Epithelial cell of esophagus (primary cell): ENCODE data around the gene SP5.
A peak's percentile ranks its signal among the peaks of the same experiment; 100 is the strongest.
"Not testable (repeated sequence)": the region's sequence is repeated elsewhere in the genome, so short reads cannot be mapped to it uniquely, and the experiment has no call there.

ENCODE experiments used
- DNase-seq: peaks from one replicate; pipeline ENCODE4 v3.0.0; 2010; ENCODE audit warnings: low read depth
- H3K4me3 ChIP-seq: 2 replicates; pipeline ENCODE4 v1.5.1; 2011; ENCODE audit warnings: mild to moderate bottlenecking, low read length, control low read depth
- TF ChIP-seq, protein P1 (sequence below): IDR thresholded peaks from 2 replicates; pipeline ENCODE4 v1.5.1; 2011; ENCODE audit warnings: low read depth, mild to moderate bottlenecking, low read length, control low read depth, inconsistent platforms; ENCODE audit not compliant: insufficient read depth; ENCODE audit errors: missing control alignments

Gene SP5

DNA sequence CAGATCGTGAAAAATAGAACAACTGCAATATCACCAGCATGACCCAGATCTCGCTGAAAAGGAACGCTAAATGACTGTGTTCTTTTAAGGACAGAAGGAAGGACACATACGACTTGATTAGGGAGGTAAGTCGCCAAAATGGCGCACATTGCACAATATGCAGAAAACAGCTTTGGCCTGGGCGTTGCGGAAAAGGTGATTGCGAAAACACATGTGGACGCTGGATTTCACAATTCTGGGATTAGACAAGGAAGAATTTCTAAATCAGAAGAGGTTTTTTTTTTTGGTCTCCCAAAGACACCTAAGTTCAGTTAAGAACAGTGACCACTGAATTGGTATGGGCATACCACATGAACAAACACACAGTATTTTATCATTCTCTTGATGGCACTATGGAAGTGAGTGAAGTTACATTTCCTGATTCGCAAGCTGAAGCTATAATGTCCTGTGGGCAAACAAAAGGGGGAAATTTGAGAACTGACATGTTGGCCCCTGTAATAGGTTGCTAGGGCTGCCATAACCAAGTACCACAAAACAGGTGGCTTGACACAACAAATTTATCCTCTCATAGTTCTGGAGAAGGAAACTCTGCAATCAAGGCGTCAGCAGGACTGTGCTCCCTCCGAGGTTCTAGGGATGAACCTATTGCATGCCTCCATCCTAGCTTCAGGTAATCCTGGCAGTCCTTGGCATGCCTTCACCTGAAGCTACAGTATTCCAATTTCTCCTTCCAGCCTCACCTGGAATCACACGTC is 29.3 kb downstream of the SP5 start:
- no peak overlapping the region for H3K4me3 ChIP-seq
- TF ChIP-seq, protein P1, sequence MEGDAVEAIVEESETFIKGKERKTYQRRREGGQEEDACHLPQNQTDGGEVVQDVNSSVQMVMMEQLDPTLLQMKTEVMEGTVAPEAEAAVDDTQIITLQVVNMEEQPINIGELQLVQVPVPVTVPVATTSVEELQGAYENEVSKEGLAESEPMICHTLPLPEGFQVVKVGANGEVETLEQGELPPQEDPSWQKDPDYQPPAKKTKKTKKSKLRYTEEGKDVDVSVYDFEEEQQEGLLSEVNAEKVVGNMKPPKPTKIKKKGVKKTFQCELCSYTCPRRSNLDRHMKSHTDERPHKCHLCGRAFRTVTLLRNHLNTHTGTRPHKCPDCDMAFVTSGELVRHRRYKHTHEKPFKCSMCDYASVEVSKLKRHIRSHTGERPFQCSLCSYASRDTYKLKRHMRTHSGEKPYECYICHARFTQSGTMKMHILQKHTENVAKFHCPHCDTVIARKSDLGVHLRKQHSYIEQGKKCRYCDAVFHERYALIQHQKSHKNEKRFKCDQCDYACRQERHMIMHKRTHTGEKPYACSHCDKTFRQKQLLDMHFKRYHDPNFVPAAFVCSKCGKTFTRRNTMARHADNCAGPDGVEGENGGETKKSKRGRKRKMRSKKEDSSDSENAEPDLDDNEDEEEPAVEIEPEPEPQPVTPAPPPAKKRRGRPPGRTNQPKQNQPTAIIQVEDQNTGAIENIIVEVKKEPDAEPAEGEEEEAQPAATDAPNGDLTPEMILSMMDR: no peak
- peak; percentile 53 for DNase-seq

- H3K4me3 ChIP-seq: no peak overlapping the region
- TF ChIP-seq, protein P1: no peak
- no peak for DNase-seq
Measured at GRCh38 chr2:170745305-170745704, 30.2 kb downstream of the SP5 start.

DNA sequence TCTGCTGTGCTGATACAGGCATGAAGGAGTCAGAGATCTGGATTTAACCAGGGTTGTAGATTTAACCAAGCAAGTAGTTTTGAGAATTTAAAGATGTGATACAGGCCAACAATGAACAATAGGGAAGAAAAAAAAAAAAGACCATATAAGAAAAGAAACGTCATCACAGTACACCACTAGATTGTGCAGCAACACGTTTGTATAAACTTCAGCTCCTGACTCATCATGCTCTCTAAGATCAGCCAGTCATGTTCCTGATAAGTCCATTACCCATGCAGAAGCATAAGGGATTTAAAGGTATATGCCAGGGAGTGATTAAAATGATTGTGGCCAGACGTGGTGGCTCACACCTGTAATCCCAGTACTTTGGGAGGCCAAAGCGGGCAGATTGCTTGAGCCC is 32.8 kb downstream of the SP5 start:
- peak; percentile 93 for DNase-seq
- TF ChIP-seq, protein P1: no peak

DNA sequence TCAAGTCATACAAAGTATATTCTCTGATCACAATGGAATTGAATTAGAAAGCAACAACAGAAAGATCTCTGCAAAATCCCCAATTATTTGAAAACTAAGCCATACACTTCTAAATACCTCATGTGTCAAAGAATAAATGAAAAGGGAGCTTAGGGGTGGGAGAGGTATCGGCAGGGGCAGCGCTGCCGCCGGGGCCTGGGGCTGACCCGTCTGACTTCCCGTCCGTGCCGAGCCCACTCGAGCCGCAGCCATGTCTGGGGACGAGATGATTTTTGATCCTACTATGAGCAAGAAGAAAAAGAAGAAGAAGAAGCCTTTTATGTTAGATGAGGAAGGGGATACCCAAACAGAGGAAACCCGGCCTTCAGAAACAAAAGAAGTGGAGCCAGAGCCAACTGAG is 36.4 kb downstream of the SP5 start:
- not testable (repeated sequence) for DNase-seq

More for the DNA sequence above, 32.8 kb downstream of the SP5 start:
- H3K4me3 ChIP-seq: no peak overlapping the region

GRCh38 chr2:170761572-170761971 is 46.4 kb downstream of the SP5 start:
- TF ChIP-seq, protein P1: no peak
- DNase-seq: no peak
- no peak overlapping the region for H3K4me3 ChIP-seq

More for the DNA sequence above, 36.4 kb downstream of the SP5 start:
- H3K4me3 ChIP-seq: not testable (repeated sequence)

DNA sequence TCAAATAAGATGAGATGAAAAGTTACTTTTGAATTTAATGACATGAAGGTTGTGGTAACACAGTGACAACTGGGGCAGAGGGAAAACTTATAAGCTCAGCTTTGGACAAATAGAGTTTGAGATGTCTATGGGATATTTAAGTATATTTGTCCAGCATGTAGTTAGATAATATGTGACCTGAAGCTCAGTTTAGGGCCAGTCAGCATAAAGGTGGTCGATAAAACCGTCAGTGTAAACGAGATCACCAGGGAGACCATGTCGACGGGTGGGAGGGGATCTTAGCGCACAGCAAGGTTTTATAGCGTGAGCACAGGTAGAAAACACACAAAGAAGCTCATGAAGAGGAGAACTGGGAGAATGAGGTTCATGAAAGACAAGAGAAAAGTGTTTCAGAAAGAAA is 47.6 kb downstream of the SP5 start:
- no peak overlapping the region for H3K4me3 ChIP-seq
- no peak for DNase-seq
- TF ChIP-seq, protein P1: no peak

GRCh38 chr2:170763232-170763631 is 48.1 kb downstream of the SP5 start:
- H3K4me3 ChIP-seq: no peak overlapping the region
- TF ChIP-seq, protein P1: no peak
- DNase-seq: no peak
